ENCODE data around the gene TMEM39B.

DNA sequence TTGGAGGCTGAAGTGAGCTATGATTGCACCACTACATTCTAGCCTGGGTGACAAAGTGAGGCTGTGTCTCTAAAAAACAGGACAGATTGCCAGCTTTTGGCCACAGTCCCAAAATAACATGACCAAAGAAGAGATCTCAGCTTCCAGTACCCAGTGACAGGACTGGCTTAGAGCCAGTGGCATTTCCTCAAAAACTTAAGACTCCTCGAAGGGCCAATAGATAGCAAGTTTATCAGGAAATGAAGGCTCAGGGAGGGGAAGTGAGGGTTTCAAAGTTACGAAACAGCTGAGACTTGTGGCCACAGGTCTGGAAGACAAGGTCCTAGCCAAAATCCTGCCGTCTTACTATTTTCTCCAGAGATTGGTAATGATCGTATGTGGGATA lies 6.3 kb upstream of the TMEM39B start:
- no peak for TF ChIP-seq EZH2 (IDR thresholded peaks at IDR 0.05)
- no peak for TF ChIP-seq POLR2A (IDR thresholded peaks at IDR 0.05; ENCODE audit: borderline replicate concordance, extremely low read depth, insufficient read depth, insufficient read length)
- TF ChIP-seq EGR1 (IDR thresholded peaks at IDR 0.05; ENCODE audit: low read depth) = no peak
- no peak for TF ChIP-seq RAD21 (IDR thresholded peaks at IDR 0.05; ENCODE audit: low read depth)
- TF ChIP-seq SP1 (IDR thresholded peaks at IDR 0.05; ENCODE audit: low read depth) = no peak
- TF ChIP-seq CTCF (IDR thresholded peaks at IDR 0.05 in 2 of 3, conservative IDR thresholded peaks at IDR 0.05 in 1 of 3; ENCODE audit: borderline replicate concordance in 1 of 3, insufficient read depth in 1 of 3, low read depth in 2 of 3, low read length in 2 of 3) = no peak
- no peak for TF ChIP-seq CBX3 (IDR thresholded peaks at IDR 0.05; ENCODE audit: low read depth)
- TF ChIP-seq EZH2phosphoT487 (IDR thresholded peaks at IDR 0.05; ENCODE audit: borderline replicate concordance) = no peak
- no peak for TF ChIP-seq ZNF274 (IDR thresholded peaks at IDR 0.05; ENCODE audit: low read depth, low read length)
- TF ChIP-seq CEBPB (IDR thresholded peaks at IDR 0.05; ENCODE audit: low read depth) = no peak; the same call in 1 of the 2 replicates
- peak; percentile 10; the same call in 1 of the 2 replicates for TF ChIP-seq POLR2AphosphoS5 (IDR thresholded peaks at IDR 0.05; ENCODE audit: low read depth, low read length)
- no peak for TF ChIP-seq YY1 (IDR thresholded peaks at IDR 0.05; ENCODE audit: extremely low read depth, insufficient replicate concordance, low read depth, low read length)

All from HCT116 (cell line).